Mucosa of descending colon (tissue), 3 donors: ENCODE measurements around the gene WDR93. TPM values are rescaled to one million over a fixed set of nuclear protein-coding genes. Genes with fewer than 3 reads are reported as not detected.
A peak's percentile ranks its signal among the peaks of the same experiment; 100 is the strongest.

Source experiments
- ATAC-seq: fragments of 200-7000 bp; cut with Tn5 transposase; one replicate; pipeline ENCODE4 v1.9.1; 2020; ENCODE audit warnings: mild to moderate bottlenecking, moderate library complexity
- DNase-seq, 3 donors: peaks; one replicate each; pipeline ENCODE4 v3.0.0-alpha.2; 2020
- H3K36me3 ChIP-seq: fragments of 200-600 bp; one replicate; pipeline ENCODE4 v1.8.0; 2021; ENCODE audit warnings: low read depth, mild to moderate bottlenecking
- H3K4me1 ChIP-seq: fragments of 200-600 bp; one replicate; pipeline ENCODE4 v1.8.0; 2021; ENCODE audit warnings: low read depth, mild to moderate bottlenecking
- H3K4me3 ChIP-seq: fragments of 200-600 bp; one replicate; pipeline ENCODE4 v1.8.0; 2021; ENCODE audit warnings: mild to moderate bottlenecking
- H3K9me3 ChIP-seq: fragments of 200-600 bp; one replicate; pipeline ENCODE4 v1.8.0; 2021; ENCODE audit warnings: mild to moderate bottlenecking
- CTCF ChIP-seq: fragments of 200-600 bp; IDR thresholded peaks from one replicate; pipeline ENCODE4 v1.8.0; 2022; ENCODE audit warnings: antibody characterized with exemption, mild to moderate bottlenecking
- intact Hi-C, 2 donors: fragments of 100-400 bp; cut with DNase I in 1 of 2; cut with micrococcal nuclease in 1 of 2; formaldehyde crosslinking; loops; one replicate each; pipeline versions ENCODE4 v1.11.0 to v1.11.1; 2022; cut with DNase I, micrococcal nuclease
- total RNA-seq, 3 donors: library from RNA; stranded (reverse); fragmentation: NEBNext Ultra II Directional in 2 of 3; extraction: Animal tissue kit (Norgen Biotek cat#: 25700) in 2 of 3; gene quantifications; one replicate each; pipeline versions ENCODE4 v1.2.1 to v1.2.4, GENCODE V29; 2021 to 2023
- donor health status: DM: no; HTN: no; CAD: no; lungs with moderate emphysema.
- donor health status: DM: no; HTN: no; CAD: no.
- donor health status: DM: no; HTN: yes; CAD: no.

WDR93 gene
- total RNA-seq, 3 donors from 2014 or later, result 0.14 TPM; not detected in 2

GRCh38 chr15:89668171-89668570 lies 22.4 kb upstream of the WDR93 start:
- no peaks in the 10 kb centered on the region for H3K9me3 ChIP-seq
- peaks cover 7% of the 10 kb centered on the region for H3K4me1 ChIP-seq
- ATAC-seq (no peak), DNase-seq (no peak)
- intact Hi-C loops, result no loop called here
- H3K36me3 ChIP-seq, result no peaks in the 10 kb centered on the region
- no peak for TF ChIP-seq CTCF
- no peak overlapping the region for H3K4me3 ChIP-seq

- DNase-seq (no peak), ATAC-seq (no peak)
- Histone ChIP-seq H3K36me3 (no peaks in the 10 kb centered on the region), H3K4me3 (no peak overlapping the region), H3K4me1 (peaks cover 6% of the 10 kb centered on the region), H3K9me3 (no peaks in the 10 kb centered on the region)
- TF ChIP-seq CTCF, result no peak
- intact Hi-C loops, result no loop called here
These were observed 21.2 kb upstream of the WDR93 start for GRCh38 chr15:89669309-89669865.

GRCh38 chr15:89669941-89670340 lies 20.7 kb upstream of the WDR93 start:
- Histone ChIP-seq H3K4me3 (no peak overlapping the region), H3K4me1 (peaks cover 3% of the 10 kb centered on the region), H3K9me3 (no peaks in the 10 kb centered on the region), H3K36me3 (no peaks in the 10 kb centered on the region)
- intact Hi-C loops, result no loop called here
- no peak for DNase-seq
- no peak for ATAC-seq
- no peak for TF ChIP-seq CTCF

- H3K9me3 ChIP-seq, result no peaks in the 10 kb centered on the region
- intact Hi-C loops, result no loop called here
- no peak overlapping the region for H3K4me3 ChIP-seq
- no peaks in the 10 kb centered on the region for H3K36me3 ChIP-seq
- no peaks in the 10 kb centered on the region for H3K4me1 ChIP-seq
- DNase-seq, result no peak
- no peak for TF ChIP-seq CTCF
- ATAC-seq, result peak; percentile 83
These were observed 19.5 kb upstream of the WDR93 start for GRCh38 chr15:89670971-89671560.

- intact Hi-C loops, result no loop called here
- ATAC-seq, result no peak
- no peak for TF ChIP-seq CTCF
- H3K4me3 ChIP-seq, result no peak overlapping the region
- DNase-seq, result no peak
- H3K36me3 ChIP-seq, result no peaks in the 10 kb centered on the region
- no peaks in the 10 kb centered on the region for H3K9me3 ChIP-seq
- H3K4me1 ChIP-seq, result no peaks in the 10 kb centered on the region
These were observed 18.9 kb upstream of the WDR93 start for GRCh38 chr15:89671687-89672086.
